Measurements from ENCODE around the gene EMILIN1. TPM values are rescaled to one million over a fixed set of nuclear protein-coding genes. Genes with fewer than 3 reads are reported as not detected.
A peak's percentile ranks its signal among the peaks of the same experiment; 100 is the strongest.
"Not testable (repeated sequence)": the region's sequence is repeated elsewhere in the genome, so short reads cannot be mapped to it uniquely, and the experiment has no call there.

Gene EMILIN1
- polyA plus RNA-seq, 12 donors, result 39.9 to 107 (median 64.1) TPM; not detected in 1

GRCh38 chr2:27051902-27052645, 26.3 kb upstream of the EMILIN1 start:
- no peak for DNase-seq

GRCh38 chr2:27053321-27053720, 25.1 kb upstream of the EMILIN1 start:
- no peak for DNase-seq

GRCh38 chr2:27053776-27054175, 24.6 kb upstream of the EMILIN1 start:
- DNase-seq, result no peak

- DNase-seq, result no peak
These were observed 23.7 kb upstream of the EMILIN1 start for GRCh38 chr2:27054721-27055120.

GRCh38 chr2:27057184-27057583, 21.2 kb upstream of the EMILIN1 start:
- no peak for DNase-seq

GRCh38 chr2:27058210-27058609, 20.2 kb upstream of the EMILIN1 start:
- no peak for DNase-seq

GRCh38 chr2:27059141-27059820, 19.1 kb upstream of the EMILIN1 start:
- no peak for DNase-seq

GRCh38 chr2:27060323-27060722, 18.1 kb upstream of the EMILIN1 start:
- no peak for DNase-seq

GRCh38 chr2:27065128-27065527, 13.3 kb upstream of the EMILIN1 start:
- DNase-seq, result no peak

- no peak for DNase-seq
These were observed 11.0 kb upstream of the EMILIN1 start for GRCh38 chr2:27067385-27067784.

GRCh38 chr2:27069436-27069835, 9.0 kb upstream of the EMILIN1 start:
- no peak for DNase-seq

GRCh38 chr2:27069961-27070618, 8.3 kb upstream of the EMILIN1 start:
- no peak for DNase-seq

- no peak for DNase-seq
These were observed 7.7 kb upstream of the EMILIN1 start for GRCh38 chr2:27070653-27071276.

GRCh38 chr2:27071277-27071989, 7.0 kb upstream of the EMILIN1 start, which contains the start of gene OST4:
Gene OST4 (minus strand): TSS chr2:27071654.
- peak; percentile 88 for DNase-seq

- peak; percentile 73 for DNase-seq
These were observed 6.2 kb upstream of the EMILIN1 start for GRCh38 chr2:27071990-27072830.

GRCh38 chr2:27072920-27073319, 5.5 kb upstream of the EMILIN1 start:
- DNase-seq, result no peak

- DNase-seq, result no peak
These were observed 4.6 kb upstream of the EMILIN1 start for GRCh38 chr2:27073782-27074181.

GRCh38 chr2:27074738-27075565, 3.5 kb upstream of the EMILIN1 start:
- DNase-seq, result no peak

GRCh38 chr2:27075566-27075871, 2.9 kb upstream of the EMILIN1 start:
- not testable (repeated sequence) for DNase-seq

GRCh38 chr2:27076323-27076722, 2.1 kb upstream of the EMILIN1 start:
- no peak for DNase-seq
